NAMALWA (cell line): ENCODE measurements around the gene RCAN3.
"Not testable (repeated sequence)": the region's sequence is repeated elsewhere in the genome, so short reads cannot be mapped to it uniquely, and the experiment has no call there.

Experiments
- DNase-seq: peaks from one replicate; pipeline ENCODE4 v3.0.0-alpha.2; 2015; ENCODE audit warnings: low spot score

The RCAN3 gene

DNA sequence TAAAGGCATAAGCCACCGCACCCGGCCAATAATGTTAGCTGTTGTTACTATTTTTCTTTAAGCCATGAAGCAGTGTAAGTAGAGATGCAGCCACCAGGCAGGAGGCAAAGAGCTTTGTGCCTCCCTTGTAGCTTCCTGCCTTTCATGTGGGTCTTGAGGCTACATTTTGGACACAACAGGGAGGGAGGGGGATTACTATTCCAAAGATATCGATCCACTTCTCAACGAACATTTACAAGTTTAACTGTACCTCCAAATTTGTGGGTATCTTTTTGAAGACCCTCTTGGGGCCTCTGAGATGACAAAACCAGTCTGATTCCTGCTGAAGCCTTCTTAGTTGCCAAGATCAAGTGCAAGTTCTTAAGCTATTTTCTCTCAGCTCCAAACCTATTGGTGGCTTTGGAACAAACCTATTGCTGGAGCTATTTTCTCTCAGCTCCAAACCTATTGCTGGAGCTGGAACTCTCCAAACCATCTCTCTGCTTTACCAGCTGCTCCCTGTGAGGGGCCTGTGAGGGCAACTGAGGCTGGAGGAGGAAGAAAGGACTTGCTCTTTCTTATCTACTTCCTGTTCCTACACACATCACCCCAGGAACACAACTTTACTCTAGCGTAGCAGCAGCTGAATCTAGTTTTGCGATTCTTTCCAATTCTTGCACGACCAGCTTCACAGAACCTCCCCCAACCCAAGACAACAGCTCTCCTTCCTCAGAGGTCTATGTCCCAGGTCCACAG is 16.1 kb upstream of the RCAN3 start:
- DNase-seq, result no peak

DNA sequence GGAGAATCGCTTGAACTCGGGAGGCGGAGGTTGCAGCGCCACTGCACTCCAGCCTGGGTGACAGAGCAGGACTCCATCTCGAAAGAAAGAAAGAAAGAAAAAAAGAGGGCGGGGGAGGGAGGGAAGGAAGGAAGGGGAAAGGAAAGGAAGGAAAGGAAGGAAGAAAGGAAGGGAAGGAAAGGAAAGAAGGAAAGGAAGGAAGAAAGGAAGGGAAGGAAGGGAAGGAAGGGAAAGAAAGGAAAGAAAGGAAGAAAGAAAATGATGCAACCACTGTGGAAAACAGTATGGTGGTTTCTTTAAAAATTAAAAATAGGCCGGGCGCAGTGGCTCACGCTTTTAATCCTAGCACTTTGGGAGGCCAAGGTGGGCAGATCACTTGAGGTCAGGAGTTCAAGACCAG is 15.2 kb upstream of the RCAN3 start:
- no peak for DNase-seq

DNA sequence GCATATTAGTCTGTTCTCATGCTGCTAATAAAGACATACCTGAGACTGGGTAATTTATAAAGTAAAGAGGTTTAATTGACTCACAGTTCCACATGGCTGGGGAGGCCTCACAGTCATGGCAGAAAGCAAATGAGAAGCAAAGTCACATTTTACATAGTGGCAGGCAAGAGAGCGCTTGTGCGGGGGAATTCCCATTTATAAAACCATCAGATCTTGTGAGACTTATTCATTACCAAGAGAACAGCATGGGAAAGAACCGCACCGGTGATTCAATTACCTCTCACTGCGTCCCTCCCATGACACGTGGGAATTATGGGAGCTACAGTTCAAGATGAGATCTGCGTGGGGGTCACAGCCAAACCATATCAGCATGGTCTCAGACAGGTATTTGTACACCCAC is 14.5 kb upstream of the RCAN3 start:
- DNase-seq, result not testable (repeated sequence)

DNA sequence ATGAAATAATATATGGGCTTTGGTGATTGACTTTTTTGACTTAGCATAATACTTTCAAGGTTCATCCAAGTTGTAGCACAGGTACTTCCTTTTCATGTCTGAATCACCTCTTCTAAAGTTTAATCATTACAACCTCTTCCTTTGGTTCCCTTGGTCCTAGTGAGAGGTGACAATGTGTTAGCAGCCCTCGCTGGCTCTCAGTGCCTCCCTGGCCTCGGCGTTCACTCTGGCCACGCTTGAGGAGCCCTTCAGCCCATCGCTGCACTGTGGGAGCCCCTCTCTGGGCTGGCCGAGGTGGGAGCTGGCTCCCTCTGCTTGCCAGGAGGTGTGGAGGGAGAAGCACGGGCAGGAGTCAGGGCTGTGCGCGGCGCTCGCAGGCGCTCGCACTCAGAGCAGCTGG is 13.0 kb upstream of the RCAN3 start:
- DNase-seq, result no peak

DNA sequence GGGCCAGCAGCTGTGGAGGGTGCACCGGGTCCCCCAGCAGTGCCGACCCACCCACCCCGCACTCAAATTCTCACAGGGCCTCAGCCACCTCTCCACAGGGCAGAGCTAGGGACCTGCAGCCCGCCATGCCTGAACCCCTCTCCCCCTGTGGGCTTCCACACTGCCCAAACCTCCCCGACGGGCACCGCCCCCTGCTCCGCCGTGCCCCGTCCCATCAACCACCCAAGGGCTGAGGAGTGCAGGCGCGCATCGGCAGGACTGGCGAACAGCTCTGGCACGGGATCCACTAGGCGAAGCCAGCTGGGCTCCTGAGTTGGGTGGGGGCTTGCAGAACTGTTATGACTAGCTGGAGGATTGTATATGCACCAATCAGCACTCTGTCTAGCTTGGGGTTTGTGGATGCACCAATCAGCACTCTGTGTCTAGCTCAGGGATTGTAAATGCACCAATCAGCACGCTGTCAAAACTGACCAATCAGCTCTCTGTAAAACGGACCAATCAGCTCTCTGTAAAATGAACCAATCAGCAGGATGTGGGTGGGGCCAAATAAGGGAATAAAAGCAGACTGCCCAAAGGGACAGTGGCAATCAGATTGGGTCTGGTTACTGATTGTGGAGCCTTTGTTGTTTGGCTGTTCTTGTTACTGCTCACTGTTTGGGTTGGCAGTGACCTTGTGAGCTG is 12.4 kb upstream of the RCAN3 start:
- peak; percentile 38 for DNase-seq

DNA sequence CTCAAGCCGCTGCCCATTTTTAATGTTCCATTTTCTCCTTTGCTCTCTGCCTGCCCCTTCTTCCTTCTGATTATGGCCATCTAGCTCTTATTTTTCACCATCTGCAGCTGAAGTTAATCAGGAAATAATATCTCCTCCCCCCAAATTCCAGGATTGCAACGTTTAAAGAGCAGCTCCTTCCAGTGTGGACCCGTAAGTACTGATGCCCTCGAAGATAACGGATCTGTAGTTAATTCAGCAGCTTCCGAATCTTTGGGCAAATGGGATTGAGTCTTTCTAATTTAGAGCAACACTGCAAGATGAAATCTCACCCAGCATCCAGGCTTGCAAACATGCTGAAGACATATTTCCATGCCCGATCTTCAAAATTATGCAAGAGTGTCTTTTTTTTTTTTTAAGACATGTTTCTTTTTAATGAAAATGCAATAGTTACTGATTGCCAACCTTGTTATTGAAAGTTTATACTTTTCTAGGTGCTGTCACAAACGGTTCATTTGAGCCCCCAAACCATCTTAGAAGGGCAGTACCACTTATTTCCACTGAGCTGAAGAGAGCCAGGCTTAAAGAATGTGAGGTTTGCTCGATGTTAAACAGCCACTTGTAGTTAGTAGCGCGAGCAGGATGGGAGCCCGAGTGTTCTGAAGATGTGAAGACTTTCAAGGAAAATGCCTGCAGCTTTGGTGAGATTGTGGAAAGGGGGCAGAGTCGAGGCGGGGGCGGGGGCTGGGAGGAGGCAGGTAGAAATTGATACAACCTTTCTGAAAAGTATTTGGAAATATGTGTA is 10.9 kb upstream of the RCAN3 start:
- no peak for DNase-seq

DNA sequence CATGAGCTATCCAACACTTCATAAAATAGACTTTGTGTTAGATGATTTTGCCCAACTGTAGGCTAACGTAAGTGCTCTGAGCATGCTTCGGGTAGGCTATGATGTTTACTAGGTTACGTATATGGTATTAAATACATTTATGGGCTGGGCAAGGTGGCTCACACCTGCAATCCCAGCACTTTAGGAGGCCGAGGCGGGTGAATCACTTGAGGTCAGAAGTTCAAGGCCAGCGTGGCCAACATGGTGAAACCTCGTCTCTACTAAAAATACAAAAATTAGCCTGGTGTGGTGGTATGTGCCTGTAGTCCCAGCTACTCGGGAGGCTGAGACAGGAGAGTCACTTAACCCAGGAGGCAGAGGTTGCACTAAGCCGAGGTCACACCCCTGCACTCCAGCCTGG is 9.7 kb upstream of the RCAN3 start:
- not testable (repeated sequence) for DNase-seq

DNA sequence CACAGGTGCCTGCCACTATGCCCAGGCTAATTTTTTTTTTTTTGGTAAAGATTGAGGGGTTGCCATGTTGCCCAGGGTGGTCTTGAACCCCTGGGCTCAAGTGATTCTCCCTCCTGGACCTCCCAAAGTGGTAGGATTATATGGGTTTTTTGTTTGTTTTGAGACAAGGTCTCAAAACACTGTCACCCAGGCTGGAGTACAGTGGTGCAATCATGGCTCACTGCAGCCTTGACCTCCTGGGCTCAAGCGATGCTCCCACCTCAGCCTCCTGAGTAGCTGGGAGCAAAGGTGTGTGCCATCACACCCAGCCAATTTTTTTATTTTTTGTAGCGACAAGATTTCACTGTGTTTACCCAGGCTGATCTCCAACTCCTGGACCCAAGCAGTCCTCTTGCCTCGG is 8.9 kb upstream of the RCAN3 start:
- no peak for DNase-seq

DNA sequence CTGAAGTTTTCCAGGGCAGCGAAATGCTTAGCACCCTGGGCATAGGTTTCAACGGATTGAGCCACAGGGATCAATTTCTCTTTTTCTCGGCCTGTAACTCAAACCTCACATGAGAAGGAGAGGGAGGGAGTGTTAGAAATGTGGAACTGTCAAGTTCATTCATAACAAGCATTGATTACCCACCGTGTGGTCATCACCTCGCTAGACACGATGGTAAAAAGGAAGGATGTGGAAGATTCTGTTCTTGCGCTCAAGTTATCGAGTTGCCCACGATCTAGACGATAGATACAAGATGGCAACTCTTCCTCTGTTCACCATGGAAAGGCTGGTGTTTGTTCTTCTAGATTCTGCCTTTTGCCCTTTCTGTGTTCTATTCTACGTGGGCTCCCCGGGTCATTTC is 4.0 kb upstream of the RCAN3 start:
- DNase-seq, result no peak

DNA sequence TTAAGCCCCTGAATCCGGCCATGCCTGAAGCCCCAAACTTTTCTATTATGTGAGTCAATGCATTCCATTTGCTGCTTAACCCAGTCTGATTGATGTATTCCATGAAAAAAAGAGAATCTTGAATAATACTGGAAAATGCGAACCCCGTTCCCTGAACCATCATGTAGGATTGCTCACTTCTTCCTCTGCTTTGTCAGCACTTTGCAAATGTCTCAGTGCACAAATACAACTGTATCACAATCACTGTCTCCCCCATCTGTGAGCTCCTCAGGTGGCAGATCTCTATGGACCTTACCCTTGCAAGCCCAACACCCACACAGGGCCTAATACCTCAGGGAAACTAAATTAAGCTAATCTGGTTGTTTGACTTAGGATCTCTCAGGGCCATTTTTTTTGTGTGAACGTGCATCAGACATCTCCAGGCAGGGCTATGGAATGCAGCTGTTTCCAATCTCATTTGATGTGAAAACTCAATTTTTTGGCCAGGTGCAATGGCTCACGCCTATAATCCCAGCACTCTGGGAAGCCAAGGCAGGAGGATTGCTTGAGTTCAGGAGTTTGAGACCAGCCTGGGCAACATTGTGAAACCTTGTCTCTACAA is 2.1 kb upstream of the RCAN3 start:
- DNase-seq, result no peak

DNA sequence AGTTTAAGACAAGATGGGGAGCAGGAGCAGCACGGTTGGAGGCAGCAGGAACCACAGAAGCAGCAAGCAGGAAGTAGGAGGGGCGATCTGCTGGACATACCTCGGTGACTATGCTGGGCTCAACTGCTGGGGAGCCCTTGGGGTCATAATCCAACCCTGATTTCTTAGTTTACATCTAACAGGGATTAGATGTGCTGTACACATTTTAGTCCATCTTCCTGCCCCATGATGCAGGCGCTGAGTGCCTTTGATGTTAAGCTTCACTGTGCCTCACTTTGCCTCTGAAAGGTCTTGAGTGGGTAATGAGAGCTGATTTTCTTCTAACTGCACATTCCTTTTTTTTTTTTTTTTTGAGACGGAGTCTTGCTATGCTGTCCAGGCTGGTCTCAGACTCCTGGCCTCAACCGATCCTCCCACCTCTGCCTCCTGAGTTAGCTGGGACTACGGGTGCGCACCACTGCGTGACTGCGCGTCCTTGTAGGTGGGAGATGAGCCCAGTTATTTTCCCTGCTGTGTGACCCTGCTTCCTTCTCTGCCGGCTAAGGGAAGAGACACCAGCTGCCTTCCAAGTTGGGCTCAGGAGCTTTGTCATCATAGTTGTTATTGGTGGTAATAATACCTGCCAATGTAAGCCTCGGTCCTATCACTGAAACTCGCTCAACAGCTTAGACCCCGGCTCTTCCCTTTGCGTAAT is 1.1 kb upstream of the RCAN3 start:
- peak; percentile 49 for DNase-seq

DNA sequence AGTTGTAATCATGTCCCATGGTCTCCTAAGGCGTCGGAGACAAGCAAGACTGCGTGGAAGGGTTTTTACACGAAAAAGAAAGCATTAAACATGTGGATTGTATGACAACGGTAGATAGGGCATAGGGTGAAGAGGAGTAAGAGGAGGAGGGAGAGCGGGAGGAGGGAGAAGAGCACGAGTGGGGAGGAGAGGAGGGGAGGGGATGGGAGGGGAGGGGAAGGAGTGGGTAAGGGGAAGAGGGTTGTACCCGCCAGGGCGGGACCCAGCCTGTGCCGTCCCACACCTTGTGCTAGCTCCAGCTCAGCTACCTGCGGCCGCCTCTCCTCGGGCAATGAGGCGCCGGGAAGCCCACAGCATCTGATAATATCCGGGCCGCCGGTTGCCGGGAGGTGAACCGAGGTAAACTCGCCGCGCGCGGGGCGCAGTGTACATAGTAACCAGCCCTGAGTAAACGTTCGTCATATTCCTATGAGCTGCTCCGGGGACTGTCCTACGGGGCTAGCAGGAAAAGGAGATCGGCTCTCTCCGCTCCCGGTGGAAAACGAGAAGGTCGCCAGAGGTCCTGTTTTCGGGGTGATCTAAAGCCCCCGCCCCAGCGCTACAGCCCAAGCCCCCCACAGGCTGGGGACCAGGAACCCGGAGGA is 449 bp upstream of the RCAN3 start:
- peak; percentile 60 for DNase-seq

DNA sequence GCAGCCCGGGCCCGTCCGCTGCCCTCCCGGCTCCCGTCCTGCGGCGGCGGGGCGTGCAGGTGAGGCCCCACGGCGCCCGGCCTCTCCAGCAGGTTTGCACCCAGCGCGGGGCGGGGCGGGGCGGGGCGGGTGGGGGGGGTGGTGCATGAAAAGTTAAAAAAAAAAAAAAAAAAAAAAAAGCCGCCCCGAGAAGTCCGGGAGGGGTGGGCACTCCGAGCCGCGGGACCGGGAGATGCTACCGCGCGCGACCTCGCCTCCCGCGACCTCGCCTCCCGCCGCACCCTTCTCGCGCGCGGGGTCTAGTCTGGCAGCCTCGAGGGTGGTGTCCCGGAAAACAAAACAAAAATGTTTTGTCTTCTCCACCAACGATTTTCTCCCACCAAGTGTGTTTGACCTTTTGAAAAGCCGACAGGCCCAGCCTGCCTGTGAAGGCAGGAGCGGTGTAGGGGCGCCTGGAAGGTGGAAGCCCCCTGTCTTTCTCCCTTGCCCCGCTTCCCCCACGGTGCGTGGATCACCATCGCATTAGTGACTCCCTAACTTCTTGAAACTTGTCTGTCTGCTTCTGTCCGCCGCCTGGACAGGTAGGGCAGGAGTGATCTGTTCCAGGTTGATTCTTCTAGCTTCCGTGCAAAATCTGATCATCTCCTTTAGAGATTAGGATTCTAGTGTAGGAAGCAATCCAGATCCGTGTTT is 569 bp downstream of the RCAN3 start:
- DNase-seq, result peak; percentile 35

DNA sequence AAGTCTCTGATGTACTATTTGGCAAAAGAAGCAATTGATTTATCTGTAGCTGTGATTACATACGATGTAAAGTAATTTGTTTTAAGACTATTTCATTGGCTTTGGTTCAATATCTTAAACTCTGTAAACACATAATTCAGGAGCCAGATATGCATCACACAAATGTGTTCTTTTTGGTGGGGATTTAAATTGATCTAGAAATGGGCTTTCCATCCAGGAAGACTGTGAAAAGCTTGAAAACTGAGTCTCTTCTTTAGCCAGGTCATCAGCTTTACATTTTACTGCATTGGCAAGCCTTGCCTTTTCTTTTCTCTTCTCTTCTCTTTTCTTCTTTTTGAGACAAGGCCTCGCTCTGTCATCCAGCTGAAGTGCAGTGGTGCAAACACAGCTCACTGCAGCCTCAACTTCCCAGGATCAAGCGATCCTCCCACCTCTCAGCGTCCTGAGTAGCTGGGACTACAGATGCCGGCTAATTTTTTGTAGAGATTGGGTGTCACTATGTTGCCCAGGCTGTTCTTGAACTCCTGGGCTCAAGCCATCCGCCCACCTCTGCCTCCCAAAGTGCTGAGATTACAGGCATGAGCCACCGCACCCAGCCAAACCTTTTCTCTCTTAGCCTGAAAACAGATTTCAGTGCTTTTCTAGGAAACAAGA is 1.4 kb downstream of the RCAN3 start:
- no peak for DNase-seq

DNA sequence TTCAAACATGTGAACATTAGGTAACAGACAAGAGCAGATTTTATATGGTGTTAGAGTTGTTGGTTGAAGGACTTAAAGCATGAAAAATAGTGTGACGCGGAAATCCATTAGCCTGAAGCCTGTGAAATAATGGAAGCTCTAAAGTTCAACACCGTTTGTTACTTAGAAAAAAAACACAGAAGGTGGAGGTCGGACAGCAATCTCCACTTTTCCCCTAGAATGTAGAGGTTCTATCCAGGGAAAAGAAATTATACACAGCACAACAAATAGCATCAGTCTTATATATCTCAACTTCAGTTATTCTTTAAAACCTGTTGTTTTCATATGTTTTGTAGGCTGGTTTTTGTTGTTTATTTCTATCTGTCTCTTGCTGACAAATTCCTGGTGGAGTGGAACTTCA is 1.9 kb downstream of the RCAN3 start:
- DNase-seq, result no peak

DNA sequence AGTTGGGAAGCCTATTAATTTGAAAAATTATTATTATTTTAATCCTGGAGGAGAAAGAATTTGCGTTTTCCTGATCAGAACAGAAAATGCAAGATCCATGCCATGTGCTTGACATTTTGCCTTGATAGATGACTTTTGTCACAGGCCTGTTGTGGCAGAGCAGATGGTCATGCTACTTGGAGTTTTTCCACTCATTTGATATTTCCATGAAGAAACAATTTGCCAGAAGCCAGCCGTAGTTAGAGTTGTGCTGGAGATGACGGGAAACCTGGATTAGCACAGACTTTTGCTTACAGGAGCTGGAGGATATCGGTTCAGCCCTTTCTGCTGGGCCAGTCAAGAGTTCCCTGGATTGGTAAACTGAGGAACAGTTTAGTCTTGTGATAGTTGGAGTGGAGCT is 3.2 kb downstream of the RCAN3 start:
- no peak for DNase-seq

DNA sequence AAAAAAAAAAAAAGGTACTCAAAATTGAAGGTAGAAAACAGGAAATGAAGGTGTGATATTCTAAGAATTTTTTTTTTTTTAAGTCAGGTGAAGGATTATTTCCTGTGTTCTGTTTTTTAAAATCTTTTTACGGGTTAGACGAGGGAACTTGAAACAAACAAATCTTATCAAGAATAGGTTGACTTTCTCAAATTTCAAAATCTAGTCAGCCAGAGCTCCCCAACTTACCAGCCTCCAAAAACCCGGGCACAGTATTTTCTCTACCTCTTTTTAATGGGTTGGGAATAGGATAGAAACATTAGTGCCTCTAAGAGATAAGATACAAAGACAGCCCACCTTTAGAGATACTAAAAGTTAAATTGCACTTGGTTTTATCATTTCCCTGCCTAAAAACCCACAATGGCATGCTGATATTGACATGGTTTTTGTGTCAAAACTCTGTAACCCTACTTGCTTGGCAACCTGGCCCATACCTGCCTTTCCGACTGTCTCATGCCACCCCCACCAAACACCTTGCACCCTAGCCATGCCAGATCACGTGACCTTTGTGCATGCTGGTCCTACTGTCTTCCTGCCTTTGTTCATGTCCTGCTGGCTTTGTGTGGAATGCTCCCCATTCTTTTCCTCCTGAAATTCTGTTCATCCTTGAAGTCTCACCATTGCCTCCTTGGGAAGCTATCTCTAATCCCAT is 4.2 kb downstream of the RCAN3 start:
- no peak for DNase-seq

DNA sequence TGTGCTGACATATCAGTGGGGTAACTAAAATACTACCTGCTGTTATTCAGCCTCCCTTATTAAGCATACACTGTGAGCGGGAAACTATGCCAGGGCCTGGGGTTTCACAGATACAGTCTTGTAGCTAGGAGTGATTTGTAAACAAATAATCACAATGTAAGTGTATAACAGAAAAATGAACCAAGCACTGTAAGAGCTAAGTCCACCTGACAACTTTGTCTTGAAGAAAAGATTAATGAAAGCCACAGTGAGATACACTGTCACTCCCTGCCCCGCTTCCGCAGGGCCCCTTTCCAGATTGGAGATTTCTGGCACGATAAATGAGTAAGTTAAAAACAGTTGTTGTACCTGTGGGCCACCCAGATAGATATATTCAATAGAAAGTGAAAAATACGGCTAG is 4.8 kb downstream of the RCAN3 start:
- no peak for DNase-seq

DNA sequence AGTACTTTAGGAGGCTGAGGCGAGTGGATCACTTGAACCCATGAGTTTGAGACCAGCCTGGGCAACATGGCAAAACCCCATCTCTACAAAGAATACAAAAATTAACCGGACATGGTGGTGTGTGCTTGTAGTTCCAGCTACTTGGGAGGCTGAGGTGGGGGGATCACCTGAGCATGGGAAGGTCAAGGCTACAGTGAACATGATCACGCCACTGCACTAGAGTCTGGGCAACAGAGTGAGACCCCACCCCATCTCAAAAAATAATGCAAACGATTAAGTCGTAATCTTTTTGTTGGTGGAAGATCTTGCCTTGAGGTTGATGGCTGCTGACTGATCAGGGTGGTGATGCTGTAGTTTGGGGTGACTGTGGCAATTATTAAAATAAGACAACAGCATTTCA is 6.3 kb downstream of the RCAN3 start:
- no peak for DNase-seq

DNA sequence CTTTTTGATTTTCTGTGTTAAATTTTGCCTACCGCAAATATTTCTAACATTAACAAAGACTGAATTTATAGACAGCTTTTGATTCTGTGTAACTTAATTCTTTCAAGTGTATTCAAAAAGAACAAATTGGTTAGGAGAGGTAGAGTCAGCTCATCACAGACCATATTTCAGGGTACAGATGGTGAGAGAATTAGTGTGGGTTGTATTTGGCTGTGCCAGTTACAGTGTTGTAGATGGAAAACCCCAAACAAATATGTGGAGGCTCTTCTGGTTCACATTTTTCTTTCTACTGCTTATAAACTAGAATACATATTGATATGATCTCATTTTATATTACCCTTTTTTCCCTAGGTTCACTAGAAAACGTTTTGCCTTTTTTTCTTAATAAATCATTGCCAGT is 11.1 kb downstream of the RCAN3 start:
- DNase-seq, result no peak
